Type B pancreatic cell (in vitro differentiated cells): ENCODE measurements around the gene SYVN1. TPM values are rescaled to one million over a fixed set of nuclear protein-coding genes. Genes with fewer than 3 reads are reported as not detected.

Source experiments
- DNase-seq: peaks from one replicate; pipeline ENCODE4 v3.0.0; 2021; ENCODE audit warnings: mixed read lengths; ENCODE audit not compliant: unreplicated experiment; ENCODE audit errors: extremely low spot score
- H3K27ac Mint-ChIP-seq: 2 replicates; pipeline ENCODE4 v1.8.0; 2021; ENCODE audit warnings: mild to moderate bottlenecking, mixed read lengths
- H3K27me3 Mint-ChIP-seq: 2 replicates; pipeline ENCODE4 v1.8.0; 2021; ENCODE audit warnings: mixed read lengths
- H3K36me3 Mint-ChIP-seq: 2 replicates; pipeline ENCODE4 v1.8.0; 2021; ENCODE audit warnings: mixed read lengths
- H3K4me1 Mint-ChIP-seq: one replicate; pipeline ENCODE4 v1.8.0; 2021; ENCODE audit warnings: mixed read lengths; ENCODE audit not compliant: unreplicated experiment
- H3K4me3 Mint-ChIP-seq: 2 replicates; pipeline ENCODE4 v1.8.0; 2021; ENCODE audit warnings: mild to moderate bottlenecking, mixed read lengths
- H3K9me3 Mint-ChIP-seq: 2 replicates; pipeline ENCODE4 v1.8.0; 2021; ENCODE audit warnings: mixed read lengths
- total RNA-seq: library from RNA; stranded (reverse); gene quantifications from 2 replicates; pipeline ENCODE4 v1.2.1, GENCODE V29; 2021; ENCODE audit warnings: low replicate concordance
- TF ChIP-seq, protein P1 (sequence below): fragments of 200-600 bp; sonication (generic); conservative IDR thresholded peaks from 2 replicates; pipeline ENCODE4 v1.5.0; 2021; ENCODE audit warnings: antibody characterized with exemption, mild to moderate bottlenecking

The SYVN1 gene
- total RNA-seq, 1 donor from 2014 or later, result 50.6 TPM

DNA sequence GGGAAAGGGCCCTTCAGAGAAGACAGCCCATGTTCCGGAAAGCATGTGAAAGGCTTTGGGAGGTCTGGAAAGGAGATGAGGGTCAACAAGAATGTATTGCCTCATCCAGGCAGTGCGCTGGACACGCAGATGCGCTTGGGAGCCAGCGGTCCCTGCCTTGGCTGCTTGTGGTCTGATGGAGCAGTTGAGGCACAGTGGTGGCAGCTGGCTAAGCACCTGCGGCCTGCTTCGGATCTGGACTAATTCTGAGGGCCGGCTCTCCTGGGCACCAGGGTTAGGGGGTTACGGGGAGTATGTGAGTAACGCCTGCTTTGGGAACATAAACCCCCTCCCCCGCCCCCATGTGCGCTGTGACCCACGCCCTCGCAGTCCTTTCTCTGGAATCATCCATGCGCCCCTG is 27.2 kb downstream of the SYVN1 start:
- H3K9me3 Mint-ChIP-seq, result no peaks in the 10 kb centered on the region
- TF ChIP-seq, protein P1, sequence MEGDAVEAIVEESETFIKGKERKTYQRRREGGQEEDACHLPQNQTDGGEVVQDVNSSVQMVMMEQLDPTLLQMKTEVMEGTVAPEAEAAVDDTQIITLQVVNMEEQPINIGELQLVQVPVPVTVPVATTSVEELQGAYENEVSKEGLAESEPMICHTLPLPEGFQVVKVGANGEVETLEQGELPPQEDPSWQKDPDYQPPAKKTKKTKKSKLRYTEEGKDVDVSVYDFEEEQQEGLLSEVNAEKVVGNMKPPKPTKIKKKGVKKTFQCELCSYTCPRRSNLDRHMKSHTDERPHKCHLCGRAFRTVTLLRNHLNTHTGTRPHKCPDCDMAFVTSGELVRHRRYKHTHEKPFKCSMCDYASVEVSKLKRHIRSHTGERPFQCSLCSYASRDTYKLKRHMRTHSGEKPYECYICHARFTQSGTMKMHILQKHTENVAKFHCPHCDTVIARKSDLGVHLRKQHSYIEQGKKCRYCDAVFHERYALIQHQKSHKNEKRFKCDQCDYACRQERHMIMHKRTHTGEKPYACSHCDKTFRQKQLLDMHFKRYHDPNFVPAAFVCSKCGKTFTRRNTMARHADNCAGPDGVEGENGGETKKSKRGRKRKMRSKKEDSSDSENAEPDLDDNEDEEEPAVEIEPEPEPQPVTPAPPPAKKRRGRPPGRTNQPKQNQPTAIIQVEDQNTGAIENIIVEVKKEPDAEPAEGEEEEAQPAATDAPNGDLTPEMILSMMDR, result no peak
- H3K27me3 Mint-ChIP-seq, result no peaks in the 10 kb centered on the region
- peaks cover 8% of the 10 kb centered on the region for H3K4me1 Mint-ChIP-seq
- H3K27ac Mint-ChIP-seq, result no peak overlapping the region
- H3K4me3 Mint-ChIP-seq, result no peak overlapping the region
- H3K36me3 Mint-ChIP-seq, result no peaks in the 10 kb centered on the region
- no peak for DNase-seq

DNA sequence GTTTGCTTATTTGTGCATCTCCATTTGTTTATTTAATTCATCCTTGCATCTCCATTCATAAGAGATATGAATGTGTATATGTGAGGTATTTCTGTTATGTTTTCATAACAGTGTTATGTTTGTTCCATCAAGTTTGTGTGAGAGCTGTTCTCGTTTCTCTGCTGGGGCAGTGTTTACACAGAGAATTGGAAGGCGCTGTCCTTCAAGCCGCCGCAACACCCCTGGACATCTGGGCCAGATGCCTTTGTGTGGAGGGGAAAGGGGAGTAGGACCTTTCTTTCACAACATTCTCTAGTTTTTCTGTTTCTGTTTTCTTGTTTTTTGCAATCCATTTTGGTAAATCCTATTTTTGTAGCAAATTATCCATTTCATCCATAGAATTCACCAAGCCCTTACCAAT is 29.7 kb downstream of the SYVN1 start:
- Mint-ChIP-seq H3K9me3 (no peaks in the 10 kb centered on the region), H3K36me3 (no peaks in the 10 kb centered on the region), H3K4me1 (no peaks in the 10 kb centered on the region), H3K4me3 (no peak overlapping the region), H3K27me3 (no peaks in the 10 kb centered on the region), H3K27ac (no peak overlapping the region)
- no peak for DNase-seq
- TF ChIP-seq, protein P1, result no peak

DNA sequence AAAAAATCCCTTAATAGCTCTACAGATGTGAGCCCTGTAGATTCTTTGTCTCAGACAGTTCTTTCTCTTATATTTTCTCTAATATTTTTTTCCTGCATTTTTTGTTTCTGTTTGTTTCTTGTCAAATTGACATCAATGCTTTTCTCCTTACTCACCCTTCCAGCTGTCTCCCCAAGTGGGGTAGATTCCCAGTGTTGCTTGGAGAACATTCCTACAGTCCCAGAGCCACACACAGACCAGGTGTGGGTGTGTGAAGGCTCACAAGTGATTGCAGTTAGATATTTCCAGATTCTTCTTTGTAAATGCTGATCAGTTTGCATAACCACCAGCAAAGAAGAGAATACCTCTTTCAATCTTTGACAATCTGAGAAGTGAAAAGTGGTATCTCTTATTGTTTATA is 30.8 kb downstream of the SYVN1 start:
- H3K27ac Mint-ChIP-seq, result no peak overlapping the region
- no peaks in the 10 kb centered on the region for H3K27me3 Mint-ChIP-seq

DNA sequence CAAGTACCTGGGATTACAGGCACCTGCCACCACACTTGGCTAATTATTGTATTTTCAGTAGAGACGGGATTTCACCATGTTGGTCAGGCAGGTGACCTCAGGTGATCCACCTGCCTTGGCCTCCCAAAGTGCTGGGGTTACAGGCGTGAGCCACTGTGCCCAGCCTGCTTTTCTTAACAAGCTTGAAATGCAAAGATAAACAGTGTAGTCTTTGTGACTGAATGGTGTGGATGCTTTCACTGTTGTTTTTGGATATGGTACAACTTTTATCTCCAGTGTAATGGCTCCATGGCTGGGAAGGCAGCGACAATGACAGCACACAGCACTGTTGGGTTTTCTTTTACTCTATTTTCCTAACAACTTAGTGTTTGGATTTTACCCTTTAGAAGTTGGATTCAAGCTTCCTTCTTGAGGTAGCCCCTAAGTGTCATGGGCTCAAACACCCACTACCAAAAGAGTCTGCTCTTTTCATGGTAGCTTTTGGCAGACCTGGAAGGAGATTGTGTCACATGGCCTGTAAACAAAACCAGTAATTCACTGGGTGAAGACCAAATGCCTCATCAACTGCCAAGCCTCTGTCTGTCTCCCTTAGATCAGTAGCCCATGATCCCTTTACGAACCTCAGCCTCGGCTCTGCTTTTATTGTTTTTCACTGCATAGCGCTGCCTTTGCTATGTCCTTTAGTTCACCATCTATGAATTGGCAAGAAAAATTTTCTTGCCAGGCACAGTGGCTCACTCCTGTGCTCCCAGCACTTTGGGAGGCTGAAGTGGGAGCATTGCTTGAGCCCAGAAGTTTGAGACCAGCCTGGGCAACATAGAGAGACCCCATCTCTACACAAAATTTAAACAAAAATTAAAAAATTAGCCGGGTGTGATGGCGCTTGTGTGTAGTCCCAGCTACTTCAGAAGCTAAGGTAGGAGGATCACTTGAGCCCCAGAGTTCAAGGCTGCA is 31.9 kb downstream of the SYVN1 start:
- Mint-ChIP-seq H3K36me3 (no peaks in the 10 kb centered on the region), H3K27me3 (no peaks in the 10 kb centered on the region), H3K27ac (no peak overlapping the region), H3K4me3 (no peak overlapping the region), H3K9me3 (no peaks in the 10 kb centered on the region), H3K4me1 (no peaks in the 10 kb centered on the region)
- TF ChIP-seq, protein P1, result no peak
- no peak for DNase-seq

More for the DNA sequence above, 30.8 kb downstream of the SYVN1 start:
- Mint-ChIP-seq H3K36me3 (no peaks in the 10 kb centered on the region), H3K4me3 (no peak overlapping the region), H3K4me1 (no peaks in the 10 kb centered on the region), H3K9me3 (no peaks in the 10 kb centered on the region)
- TF ChIP-seq, protein P1, result no peak
- no peak for DNase-seq

DNA sequence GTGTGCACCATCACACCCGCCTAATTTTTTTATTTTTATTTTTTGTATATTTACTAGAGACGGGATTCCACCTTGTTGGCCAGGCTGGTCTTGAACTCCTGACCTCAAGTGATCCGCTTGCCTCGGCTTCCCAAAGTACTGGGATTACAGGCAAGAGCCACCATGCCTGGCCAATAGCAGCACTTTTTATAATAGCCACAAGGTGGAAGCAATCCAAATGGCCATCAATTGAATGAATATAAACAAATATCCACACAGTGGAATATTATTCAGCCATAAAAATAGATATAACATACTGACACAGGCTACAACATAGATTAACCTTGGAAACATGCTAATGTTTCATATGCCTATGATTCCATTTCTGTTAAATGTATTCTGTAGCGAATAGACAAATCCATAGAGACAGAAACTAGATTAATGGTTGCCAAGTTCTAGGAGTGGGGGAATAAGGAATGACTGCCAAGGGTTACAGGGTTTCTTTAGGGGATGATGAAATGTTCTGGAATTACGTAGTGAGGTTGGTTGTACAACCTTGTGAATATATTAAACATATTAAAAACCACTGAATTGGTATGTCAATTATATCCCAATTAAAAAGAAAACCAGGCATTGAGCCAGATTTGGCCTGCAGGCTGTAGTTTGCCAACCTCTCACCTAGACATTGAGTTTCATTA is 33.5 kb downstream of the SYVN1 start:
- TF ChIP-seq, protein P1, result peak; percentile 51
- no peak for DNase-seq
- Mint-ChIP-seq H3K9me3 (no peaks in the 10 kb centered on the region), H3K4me3 (peak overlapping the region; percentile 11), H3K4me1 (peaks cover 2% of the 10 kb centered on the region), H3K36me3 (no peaks in the 10 kb centered on the region), H3K27me3 (no peaks in the 10 kb centered on the region), H3K27ac (peak overlapping the region; percentile 68)
